Panc1 (cell line): ENCODE results near the gene CMTM8.

Source experiments
- CTCF ChIP-seq: fragments of 450-650 bp; IDR thresholded peaks from 2 replicates; pipeline ENCODE4 v1.5.1; 2017; ENCODE audit warnings: mild to moderate bottlenecking
- POLR2AphosphoS5 ChIP-seq: IDR thresholded peaks from 2 replicates; pipeline ENCODE4 v1.6.1; 2012; ENCODE audit warnings: mild to moderate bottlenecking, low read depth, low read length, moderate library complexity
- SIN3A ChIP-seq: IDR thresholded peaks from 2 replicates; pipeline ENCODE4 v1.6.1; 2012; ENCODE audit warnings: low read depth, mild to moderate bottlenecking, low read length, moderate library complexity, borderline replicate concordance; ENCODE audit not compliant: insufficient read depth

- TF ChIP-seq CTCF = no peak
- no peak for TF ChIP-seq POLR2AphosphoS5
- no peak for TF ChIP-seq SIN3A
Observed at GRCh38 chr3:32229565-32229964, 8.9 kb upstream of the CMTM8 start.
